Vagina (tissue), 2 donors: ENCODE data around the gene ZNF524.

ENCODE experiments used
- CTCF ChIP-seq, 3 experiments: fragments of 450-650 bp in 2 of 3; fragments of 200-600 bp in 1 of 3; sonication (generic) in 1 of 3; IDR thresholded peaks; one replicate each; pipeline ENCODE4 v1.5.1; 2017 to 2019; ENCODE audit warnings: antibody characterized with exemption in 3 of 3, mild to moderate bottlenecking in 2 of 3, moderate library complexity in 2 of 3
- POLR2A ChIP-seq, 2 donors: fragments of 450-650 bp; IDR thresholded peaks; one replicate each; pipeline ENCODE4 v1.6.1; 2017; ENCODE audit warnings: antibody characterized with exemption in 2 of 2, mild to moderate bottlenecking in 2 of 2, moderate library complexity in 2 of 2

GRCh38 chr19:55554741-55555152 lies 45.3 kb upstream of the ZNF524 start:
- TF ChIP-seq CTCF (IDR thresholded peaks at IDR 0.05) (no peak), POLR2A (IDR thresholded peaks at IDR 0.05) (no peak)
